Measurements from ENCODE around the gene SREK1IP1. TPM values are rescaled to one million over a fixed set of nuclear protein-coding genes. Genes with fewer than 3 reads are reported as not detected.

SREK1IP1 gene
- total and polyA plus RNA-seq, 2 donors (not counting 1 experiment from before 2014, with no cell fraction given), result 4.4 to 25.5 TPM

GRCh38 chr5:64786372-64786771 lies 17.9 kb upstream of the SREK1IP1 start:
- POLR2A ChIA-PET, result no interaction called here
- Mint-ChIP-seq H3K4me1 (no peaks in the 10 kb centered on the region), H3K27ac (no peak overlapping the region), H3K4me3 (no peak overlapping the region), H3K27me3 (no peaks in the 10 kb centered on the region), H3K9me3 (ENCODE audit: insufficient read depth) (no peaks in the 10 kb centered on the region)
- no peaks in the 10 kb centered on the region for H3K9me3 ChIP-seq (ENCODE audit: control extremely low read depth in 1 of 3, control insufficient read depth in 2 of 3, insufficient read depth in 1 of 3, low read length in 2 of 3)
- no peak overlapping the region for H3K4me3 ChIP-seq (ENCODE audit: control extremely low read depth in 1 of 5, extremely low read depth in 1 of 5, insufficient read depth in 1 of 5, low read depth in 2 of 5, low read length in 4 of 5)
- H3K4me1 ChIP-seq (ENCODE audit: control insufficient read depth in 2 of 2, insufficient read depth in 2 of 2, low read length in 2 of 2), result no peaks in the 10 kb centered on the region
- H3K4me2 ChIP-seq (replicated peaks; ENCODE audit: low read depth, low read length, poor library complexity, severe bottlenecking), result no peak overlapping the region
- DNase-seq (no peak), ATAC-seq (ENCODE audit: low read depth) (no peak)
- no CpG with 5 or more reads among the region's 2 CpGs for WGBS (ENCODE audit: insufficient coverage)
- H3K79me2 ChIP-seq (ENCODE audit: control insufficient read depth, insufficient read depth, low read length), result no peaks in the 10 kb centered on the region
- no peak overlapping the region for H3K27ac ChIP-seq (ENCODE audit: low read length in 2 of 2)
- no peak overlapping the region for H3K9ac ChIP-seq (ENCODE audit: low read length)
- no peaks in the 10 kb centered on the region for H3K27me3 ChIP-seq (replicated peaks in 1 of 4; ENCODE audit: control extremely low read depth in 1 of 4, control insufficient read depth in 3 of 4, insufficient read depth in 4 of 4, low read length in 3 of 4)
- peaks cover 4 to 10% of the 10 kb centered on the region in 2 experiments for H3K36me3 ChIP-seq (replicated peaks in 1 of 2; ENCODE audit: control extremely low read depth in 1 of 2, control insufficient read depth in 1 of 2, extremely low read depth in 1 of 2, insufficient read depth in 2 of 2, low read length in 1 of 2)
- CTCF ChIA-PET, result interaction anchor here (1.1 to 5.2 kb wide), 2 partner anchors 151 kb away, joined by 5 to 71 read pairs; no protein-coding TSS in a partner anchor
- intact Hi-C loops (cut with micrococcal nuclease), result no loop called here
- no peak overlapping the region for H2AFZ ChIP-seq (ENCODE audit: insufficient read depth, low read depth, low read length, poor library complexity, severe bottlenecking)
- no peaks in the 10 kb centered on the region for H4K20me1 ChIP-seq (ENCODE audit: control insufficient read depth, insufficient read depth, low read length, poor library complexity, severe bottlenecking)
- TF ChIP-seq EZH2 (IDR thresholded peaks at IDR 0.05; ENCODE audit: borderline replicate concordance, insufficient read depth, low read depth, low read length, poor library complexity, severe bottlenecking) (no peak), CTCF (IDR thresholded peaks at IDR 0.05) (no peak)

- H3K4me3 Mint-ChIP-seq, result no peak overlapping the region
- Histone ChIP-seq H3K79me2 (ENCODE audit: control insufficient read depth, insufficient read depth, low read length) (no peaks in the 10 kb centered on the region), H3K27me3 (replicated peaks in 1 of 4; ENCODE audit: control extremely low read depth in 1 of 4, control insufficient read depth in 3 of 4, insufficient read depth in 4 of 4, low read length in 3 of 4) (no peaks in the 10 kb centered on the region), H3K9me3 (ENCODE audit: control extremely low read depth in 1 of 3, control insufficient read depth in 2 of 3, insufficient read depth in 1 of 3, low read length in 2 of 3) (no peaks in the 10 kb centered on the region), H3K27ac (ENCODE audit: low read length in 2 of 2) (no peak overlapping the region), H3K4me2 (replicated peaks; ENCODE audit: low read depth, low read length, poor library complexity, severe bottlenecking) (no peak overlapping the region), H3K4me3 (ENCODE audit: control extremely low read depth in 1 of 5, extremely low read depth in 1 of 5, insufficient read depth in 1 of 5, low read depth in 2 of 5, low read length in 4 of 5) (no peak overlapping the region), H3K4me1 (ENCODE audit: control insufficient read depth in 2 of 2, insufficient read depth in 2 of 2, low read length in 2 of 2) (no peaks in the 10 kb centered on the region), H3K9ac (ENCODE audit: low read length) (no peak overlapping the region), H4K20me1 (ENCODE audit: control insufficient read depth, insufficient read depth, low read length, poor library complexity, severe bottlenecking) (no peaks in the 10 kb centered on the region), H3K36me3 (replicated peaks in 1 of 2; ENCODE audit: control extremely low read depth in 1 of 2, control insufficient read depth in 1 of 2, extremely low read depth in 1 of 2, insufficient read depth in 2 of 2, low read length in 1 of 2) (peaks cover 4 to 7% of the 10 kb centered on the region in 2 experiments), H2AFZ (ENCODE audit: insufficient read depth, low read depth, low read length, poor library complexity, severe bottlenecking) (no peak overlapping the region)
- peak; percentile 79 for DNase-seq
- H3K27ac Mint-ChIP-seq, result no peak overlapping the region
- POLR2A ChIA-PET, result interaction anchor here (0.6 kb wide), 1 partner anchor 698 kb away, joined by 3 read pairs; no protein-coding TSS in a partner anchor
- H3K9me3 Mint-ChIP-seq (ENCODE audit: insufficient read depth), result no peaks in the 10 kb centered on the region
- CTCF ChIA-PET, result interaction anchor here (0.6 to 5.2 kb wide), 11 partner anchors 26 to 702 kb away, joined by 3 to 71 read pairs (median 5); no protein-coding TSS in a partner anchor
- peak; percentile 60 for ATAC-seq (ENCODE audit: low read depth)
- no peaks in the 10 kb centered on the region for H3K4me1 Mint-ChIP-seq
- no CpG with 5 or more reads among the region's 3 CpGs for WGBS (ENCODE audit: insufficient coverage)
- no peak for TF ChIP-seq EZH2 (IDR thresholded peaks at IDR 0.05; ENCODE audit: borderline replicate concordance, insufficient read depth, low read depth, low read length, poor library complexity, severe bottlenecking)
- TF ChIP-seq CTCF (IDR thresholded peaks at IDR 0.05), result peak; percentile 98
- intact Hi-C loops (cut with micrococcal nuclease), result loop anchor here (2.0 to 5.0 kb wide), 3 partner anchors 16 to 712 kb away; partner anchors contain the start of genes CWC27 and SREK1IP1
- H3K27me3 Mint-ChIP-seq, result no peaks in the 10 kb centered on the region
These were observed 16.0 kb upstream of the SREK1IP1 start for GRCh38 chr5:64784451-64785025.

All from B cell (primary cell).